Stimulated activated CD8-positive, alpha-beta memory T cell treated with anti-CD3 and anti-CD28 coated beads, Interleukin-7, amount 100 ng/mL, for 1 hour (primary cell): ENCODE data around the gene OPRL1.

ENCODE experiments used
- DNase-seq, 2 donors: peaks; one replicate each; pipeline ENCODE4 v3.0.0-alpha.2; 2020; ENCODE audit warnings: low read depth in 2 of 2

Gene OPRL1

DNA sequence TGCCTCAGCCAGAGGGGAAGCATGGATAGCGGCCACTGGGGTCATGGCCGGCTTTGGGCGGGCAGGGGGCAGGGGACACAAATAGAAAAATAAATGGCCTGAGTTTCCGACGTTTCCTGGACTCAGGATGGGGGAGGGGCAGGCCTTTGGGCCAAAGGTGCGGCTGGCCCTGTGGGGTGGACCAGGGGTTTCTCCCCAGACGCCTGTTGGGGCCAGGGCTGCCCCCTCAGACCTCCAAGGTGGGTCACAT, 23.3 kb upstream of the OPRL1 start:
- DNase-seq, result no peak

DNA sequence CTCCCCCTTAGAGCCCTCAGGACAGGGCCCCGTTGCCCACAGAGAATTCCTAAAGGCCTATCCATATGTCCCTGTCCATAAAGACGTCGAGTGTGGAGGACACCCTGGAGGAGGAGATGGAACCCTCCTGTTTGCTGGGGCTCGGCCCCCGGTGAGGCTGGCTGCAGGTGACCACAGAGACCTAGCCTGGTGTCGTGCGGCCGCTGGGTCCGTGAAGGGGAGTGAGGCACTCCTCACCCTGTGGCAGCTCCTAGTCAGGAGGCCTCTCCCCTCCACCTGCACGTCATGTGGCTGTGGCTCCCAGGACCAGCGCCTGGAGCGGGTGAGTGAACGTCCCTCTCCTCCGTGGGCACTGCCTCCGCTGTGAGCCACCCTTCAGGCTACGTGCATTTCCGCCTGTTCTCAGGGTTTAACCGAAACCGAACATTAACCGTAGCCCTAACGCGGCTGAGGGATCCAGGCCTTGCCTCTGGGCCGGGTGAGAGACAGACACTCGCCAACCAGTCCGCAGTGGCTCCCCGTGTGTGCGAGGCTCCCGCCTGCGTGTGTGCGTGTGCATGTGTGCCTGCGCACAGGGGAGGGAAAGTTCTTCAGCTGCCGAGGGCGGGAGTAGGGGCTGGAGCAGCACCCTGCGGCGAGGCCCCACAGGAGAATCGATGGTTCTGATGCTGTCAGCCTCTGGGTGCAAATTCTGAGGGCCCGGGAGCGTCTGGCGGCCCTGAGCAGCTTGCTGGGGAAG, 22.8 kb upstream of the OPRL1 start:
- DNase-seq, result no peak

DNA sequence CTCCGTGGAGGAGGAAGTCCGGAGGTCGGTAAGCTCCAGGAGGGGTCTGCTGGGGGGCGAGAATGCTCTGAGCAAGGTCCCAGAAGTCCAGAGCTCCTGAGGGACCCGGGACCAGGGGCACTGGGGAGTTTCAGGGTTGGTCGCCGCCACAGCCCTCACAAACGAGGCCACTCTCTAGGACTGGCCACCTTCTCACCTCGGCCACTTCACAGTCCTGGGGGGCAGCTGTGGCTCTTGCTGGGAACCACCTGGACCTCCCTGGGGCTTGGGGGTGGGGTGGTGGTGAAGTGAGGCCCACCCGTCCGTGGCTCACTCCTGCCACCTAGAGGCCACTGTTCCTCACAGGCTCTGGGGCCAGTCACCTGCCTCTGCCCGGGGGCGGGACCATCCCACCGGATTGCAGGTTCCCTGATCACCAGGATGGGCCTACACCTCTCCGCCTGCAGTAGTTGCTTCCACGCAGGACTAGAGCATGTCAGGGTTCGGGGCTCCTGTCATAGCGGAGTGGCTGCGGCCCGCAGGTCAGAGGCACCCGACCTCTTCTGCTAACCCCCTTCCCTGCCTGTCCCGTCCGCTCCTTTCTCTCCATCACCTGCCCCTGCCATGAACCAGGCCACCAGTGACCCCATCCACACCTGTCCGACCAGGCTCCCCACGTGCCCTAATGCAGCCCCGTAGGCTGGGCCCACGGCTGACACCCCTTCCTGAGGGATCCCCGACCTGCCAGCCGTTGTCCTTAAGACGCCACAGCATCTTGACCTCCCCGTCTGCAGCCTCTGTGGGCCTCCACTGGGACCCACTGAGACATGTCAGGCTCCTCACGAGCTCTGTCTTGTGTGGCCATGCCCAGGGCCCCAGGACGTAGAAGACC, 22.0 kb upstream of the OPRL1 start:
- peak; percentile 50 to 73 for DNase-seq

DNA sequence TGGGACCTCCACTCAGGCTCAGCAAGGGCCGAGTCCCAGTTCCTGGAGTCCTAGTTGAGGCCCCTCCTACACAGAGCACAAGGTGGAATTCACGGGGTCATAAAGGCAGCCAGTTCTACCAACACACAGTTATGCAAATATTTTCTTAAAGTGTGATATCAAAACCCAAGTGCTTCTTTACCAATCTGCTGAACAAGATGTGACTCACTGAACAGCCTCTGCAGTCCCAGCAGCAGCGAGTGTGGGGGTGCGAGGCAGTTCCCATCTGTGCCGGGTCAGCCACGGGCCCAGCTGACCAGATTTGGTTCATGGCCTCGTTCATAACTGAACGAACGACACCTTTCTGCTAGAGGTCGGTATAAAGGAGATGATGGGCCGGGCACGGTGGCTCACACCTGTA, 21.3 kb upstream of the OPRL1 start:
- DNase-seq, result no peak

DNA sequence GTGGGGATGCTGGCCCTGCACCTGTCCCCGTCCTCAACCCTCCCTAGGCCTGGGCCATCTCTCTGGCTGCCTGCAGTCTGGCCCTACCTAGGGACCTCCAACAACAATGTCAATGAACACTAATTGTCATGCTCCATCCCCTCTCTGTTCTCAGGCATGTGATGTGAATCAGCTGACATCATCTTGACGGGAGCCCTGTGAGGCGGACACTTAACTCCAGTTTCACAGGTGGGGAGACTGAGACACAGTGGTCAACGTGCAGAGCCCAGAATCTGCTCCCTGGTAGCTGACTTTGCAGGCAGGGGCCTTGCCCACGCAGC, 17.6 kb upstream of the OPRL1 start:
- no peak for DNase-seq

DNA sequence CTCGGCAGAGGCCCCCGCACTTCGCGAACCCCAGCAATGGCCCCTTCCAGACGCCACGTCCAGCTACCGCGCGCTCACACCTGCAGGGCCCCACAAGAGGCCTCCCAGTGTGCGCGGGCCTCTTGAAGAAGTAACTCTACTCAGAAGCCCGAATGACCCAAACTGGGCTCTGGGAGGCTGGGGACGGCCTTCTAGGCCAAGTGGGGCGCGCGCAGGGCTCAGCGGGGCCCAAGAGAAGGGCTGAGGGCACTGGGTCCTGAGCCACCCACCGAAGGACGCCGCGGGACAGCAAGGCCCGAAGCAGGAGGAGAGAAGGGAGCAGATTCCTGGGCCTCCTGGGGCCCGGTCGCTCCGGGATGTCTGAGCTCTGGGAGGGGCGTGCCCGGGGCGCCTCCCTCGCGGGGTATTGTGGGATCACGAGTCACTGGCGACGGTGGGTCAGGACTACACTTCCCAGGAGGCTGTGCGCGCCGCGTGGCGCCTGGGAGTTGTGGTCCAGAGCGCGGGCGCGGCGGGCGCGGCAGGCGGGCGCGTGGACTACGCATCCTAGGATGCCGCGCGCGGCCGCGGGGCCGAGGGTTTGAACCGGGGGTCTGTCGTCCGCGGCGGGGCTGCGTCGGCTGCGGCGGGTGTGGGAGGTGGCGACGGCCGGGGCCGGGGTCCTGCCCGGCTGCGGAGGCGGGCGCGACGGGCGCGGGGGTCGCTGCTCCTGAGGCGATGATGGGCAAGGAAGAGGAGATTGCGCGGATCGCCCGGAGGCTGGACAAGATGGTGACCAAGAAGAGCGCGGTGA, 17.1 kb upstream of the OPRL1 start, which contains the start of gene TCEA2:
TSS of gene TCEA2 (plus strand) at position 603 of the 793 bp plus-strand sequence. CDS start at position 718, 115 bp downstream.
- peak; percentile 79 to 88 for DNase-seq

DNA sequence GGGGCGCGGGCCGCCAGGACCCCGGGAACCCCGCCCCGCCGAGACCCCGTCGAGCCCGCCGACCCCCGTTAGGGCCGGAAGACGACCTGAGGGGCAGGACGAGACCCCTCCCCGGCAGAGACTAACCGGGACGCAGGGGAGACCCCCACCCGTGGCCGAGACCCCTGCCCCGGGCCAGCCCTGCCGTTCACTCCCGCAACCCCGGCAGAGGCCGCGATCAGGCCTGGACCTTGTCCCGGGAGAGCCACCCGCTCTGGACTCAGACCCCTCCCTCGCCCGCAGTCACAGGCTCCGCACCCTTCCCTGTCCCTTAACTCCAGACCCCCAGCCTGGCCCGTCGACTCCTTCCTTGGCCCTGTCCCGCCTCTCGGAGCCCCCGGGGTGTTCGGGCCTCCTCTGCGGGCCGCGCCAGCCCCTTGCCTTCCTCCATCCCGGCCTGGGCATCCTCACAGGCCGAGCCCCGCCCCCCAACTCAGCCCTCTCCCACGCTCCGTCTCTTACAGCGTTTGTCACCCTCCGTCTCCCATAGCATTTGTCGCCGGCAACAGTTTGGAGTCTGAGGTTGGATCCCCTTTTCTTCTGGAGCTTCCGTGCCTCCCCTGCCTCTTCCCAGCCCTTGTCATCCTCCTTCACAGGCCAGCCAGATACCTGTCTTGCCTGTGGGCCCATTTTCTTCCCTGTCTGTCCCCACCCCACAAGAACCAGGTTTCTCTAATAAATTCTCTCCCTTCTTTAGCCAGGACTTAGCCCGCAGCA, 16.3 kb upstream of the OPRL1 start:
- DNase-seq, result no peak

DNA sequence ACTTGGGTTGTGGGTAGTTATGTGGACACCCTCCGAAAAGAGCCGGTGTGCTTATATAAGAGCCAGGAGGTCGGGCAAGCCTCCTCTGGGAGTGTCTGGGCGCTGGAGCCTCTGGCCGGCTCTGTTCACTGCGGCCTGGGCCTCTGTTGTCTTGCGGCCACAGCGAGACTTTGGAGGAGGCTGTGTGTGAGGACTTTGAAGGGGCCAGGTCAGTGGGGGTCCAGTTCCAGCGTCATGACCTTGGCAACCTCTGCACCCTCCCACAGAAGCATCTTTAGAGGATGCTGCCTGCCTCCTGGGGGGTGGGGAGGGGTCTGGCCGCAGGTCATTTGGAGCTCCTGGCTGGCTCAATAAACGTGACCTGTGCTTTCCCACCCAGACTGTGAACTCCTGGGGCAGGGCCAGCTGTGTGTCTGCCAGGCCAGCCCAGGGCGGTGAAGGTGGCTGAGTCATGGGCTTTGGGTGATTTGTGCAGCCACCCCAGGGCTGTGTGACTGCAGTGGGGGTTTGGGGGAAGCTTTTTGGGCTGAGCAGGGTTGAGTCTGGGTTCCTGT, 15.7 kb upstream of the OPRL1 start:
- DNase-seq, result no peak

DNA sequence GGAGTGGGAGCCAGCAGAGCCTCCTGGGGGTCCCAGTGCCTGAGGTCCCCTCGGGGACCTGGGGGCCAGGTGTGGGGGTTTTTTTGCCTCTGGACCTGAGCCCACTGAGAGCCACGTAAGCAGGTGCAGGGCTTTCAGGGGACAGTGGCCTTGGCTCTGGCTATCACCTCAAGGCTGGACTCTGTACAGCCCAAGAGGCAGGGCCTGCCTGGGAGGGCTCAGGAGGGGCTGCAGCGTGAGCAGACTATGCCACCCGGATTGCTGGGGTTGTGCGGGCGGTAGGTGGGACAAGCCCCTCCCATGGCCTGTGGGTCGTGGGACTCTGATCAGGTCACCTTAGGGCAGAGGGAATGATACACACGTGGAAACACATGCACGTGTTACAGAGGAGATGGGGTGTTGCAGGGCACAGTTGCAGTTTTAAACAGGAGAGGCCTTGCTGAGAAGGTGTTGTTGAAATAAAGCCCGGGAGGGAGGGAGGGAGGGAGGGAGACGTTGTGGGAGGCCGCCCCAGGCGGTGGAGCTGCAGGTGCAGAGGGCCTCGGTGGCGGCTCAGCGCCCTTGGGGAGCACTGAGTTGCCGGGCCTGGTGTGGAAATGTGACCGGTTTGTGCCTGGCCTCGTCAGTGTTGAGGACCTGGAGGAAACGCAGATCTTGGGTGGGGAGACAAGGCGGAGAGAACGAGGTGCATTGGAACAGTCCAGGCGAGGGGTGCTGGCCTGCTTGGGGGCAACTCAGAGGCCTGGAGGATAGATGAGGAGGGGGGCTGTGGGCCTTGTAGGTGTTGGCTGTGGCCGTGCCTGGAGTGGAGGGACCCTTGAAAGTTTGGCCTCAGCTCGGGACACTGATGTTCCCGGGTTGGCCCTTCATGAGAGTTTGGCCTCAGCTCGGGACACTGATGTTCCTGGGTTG, 14.6 kb upstream of the OPRL1 start:
- DNase-seq, result no peak

DNA sequence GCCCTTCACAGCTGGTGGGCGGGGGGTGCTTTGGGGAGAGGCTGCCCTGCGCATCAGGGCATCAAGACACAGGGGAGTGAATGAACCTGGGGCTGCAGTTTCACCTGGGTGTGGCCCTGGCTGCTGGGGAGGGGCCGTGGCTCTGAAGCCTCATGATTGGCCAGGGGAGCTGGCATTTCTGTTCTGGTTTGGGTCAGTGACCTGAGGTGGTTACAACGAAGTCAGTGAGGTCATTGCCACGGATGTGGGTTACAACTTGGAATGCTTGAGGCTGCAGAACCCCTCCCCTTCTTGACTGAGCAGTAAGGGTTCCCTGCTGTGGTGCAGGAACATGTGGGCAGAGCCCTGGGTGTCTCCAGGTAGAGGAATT, 13.9 kb upstream of the OPRL1 start:
- peak in 1 of 2 donors; percentile 16 for DNase-seq

DNA sequence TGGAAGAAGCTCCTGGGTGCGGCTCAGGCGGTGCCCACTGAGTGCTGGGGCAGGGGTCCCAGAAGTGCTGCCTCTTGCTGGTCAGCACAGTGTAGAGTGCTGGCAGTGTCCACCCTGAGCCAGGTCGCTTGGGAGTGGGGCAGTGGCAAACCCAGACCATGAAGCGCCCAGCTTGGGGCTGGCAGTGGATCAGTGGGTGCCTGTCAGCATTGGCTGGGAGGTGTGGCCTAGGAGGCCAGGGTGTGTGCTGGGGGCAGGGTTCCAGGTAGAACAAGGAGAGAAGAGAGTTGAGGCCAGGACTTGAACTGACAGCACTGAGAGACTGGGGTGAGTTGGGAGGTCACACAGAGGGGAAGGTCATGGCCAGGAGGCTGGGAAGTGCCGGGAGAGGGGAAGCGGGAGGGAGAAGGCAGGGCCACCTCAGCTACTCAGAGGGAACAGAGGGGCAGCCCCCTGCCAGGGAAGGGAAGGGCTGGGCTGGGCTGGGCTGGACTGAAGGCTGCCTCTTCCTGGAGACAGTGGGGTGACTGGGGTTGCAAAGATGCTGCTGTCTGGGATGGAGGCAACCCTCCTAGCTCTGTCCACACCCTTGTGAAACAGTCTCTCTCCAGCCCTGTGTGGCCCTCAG, 12.8 kb upstream of the OPRL1 start:
- DNase-seq, result no peak

DNA sequence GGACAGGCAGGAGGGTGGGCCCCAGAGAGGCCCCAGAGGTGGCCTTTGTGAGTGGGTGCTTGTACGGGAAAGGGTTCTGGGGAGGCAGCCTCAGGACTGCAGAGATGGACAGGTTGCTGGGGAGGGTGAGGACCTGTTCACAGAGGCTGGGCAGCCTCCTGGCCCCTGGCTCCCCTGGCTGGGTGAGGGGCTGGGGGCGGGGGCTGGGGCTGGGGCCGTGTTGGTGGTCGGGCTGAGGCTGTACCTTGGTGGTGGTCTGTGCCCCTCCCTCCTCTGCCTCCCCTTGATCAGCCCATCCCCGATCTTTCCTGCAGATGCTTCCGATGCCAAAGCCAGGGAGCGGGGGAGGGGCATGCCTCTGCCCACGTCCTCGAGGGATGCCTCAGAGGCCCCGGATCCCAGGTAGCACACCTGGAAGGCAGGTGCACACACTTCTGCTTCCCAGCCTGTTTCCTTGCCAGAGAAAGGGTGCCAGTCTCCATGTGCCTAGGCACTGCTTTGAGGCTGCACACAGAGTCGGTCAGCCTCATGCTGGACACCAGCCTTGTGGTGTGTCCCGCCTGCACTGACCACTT, 12.1 kb upstream of the OPRL1 start:
- no peak for DNase-seq

DNA sequence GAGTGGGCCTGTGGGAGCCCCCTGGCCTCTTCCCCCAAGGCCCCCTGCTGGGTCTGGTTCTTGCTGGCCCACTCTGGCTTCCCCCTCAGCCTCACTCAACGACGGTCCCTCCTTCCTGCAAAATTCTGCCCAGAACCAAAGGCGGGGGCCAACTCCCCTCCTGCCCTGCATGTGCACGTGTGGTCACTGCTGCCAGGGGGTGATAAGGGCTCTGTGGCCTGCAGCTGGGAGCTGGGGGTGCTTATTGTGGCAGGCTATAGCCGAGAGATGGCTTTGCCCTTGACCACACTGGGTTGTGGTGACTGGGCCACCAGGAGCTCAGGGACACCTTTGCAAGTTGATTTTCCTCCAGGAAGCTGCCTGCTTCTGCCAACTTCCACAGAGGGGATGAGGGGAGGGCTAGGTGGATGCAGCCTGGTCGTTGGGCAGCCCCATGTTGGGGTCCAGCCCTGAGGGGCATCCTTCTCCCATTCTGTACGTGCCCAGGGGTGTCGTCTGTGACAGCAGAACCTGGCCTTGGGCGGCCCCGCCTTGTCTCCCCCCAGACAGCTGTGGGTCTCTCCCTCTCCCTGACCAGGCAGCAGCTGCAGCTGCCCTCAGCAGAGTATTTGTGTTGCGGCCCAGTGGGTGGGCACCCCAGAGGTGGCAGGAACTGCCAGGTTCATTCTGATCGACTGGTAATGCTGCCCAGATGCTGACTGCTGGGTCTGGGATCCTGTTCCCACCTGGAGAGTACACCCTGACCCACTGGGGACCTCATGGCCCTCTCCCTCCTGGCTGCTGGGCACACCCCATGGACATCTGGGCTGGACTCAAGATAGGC, 11.3 kb upstream of the OPRL1 start:
- DNase-seq, result no peak

DNA sequence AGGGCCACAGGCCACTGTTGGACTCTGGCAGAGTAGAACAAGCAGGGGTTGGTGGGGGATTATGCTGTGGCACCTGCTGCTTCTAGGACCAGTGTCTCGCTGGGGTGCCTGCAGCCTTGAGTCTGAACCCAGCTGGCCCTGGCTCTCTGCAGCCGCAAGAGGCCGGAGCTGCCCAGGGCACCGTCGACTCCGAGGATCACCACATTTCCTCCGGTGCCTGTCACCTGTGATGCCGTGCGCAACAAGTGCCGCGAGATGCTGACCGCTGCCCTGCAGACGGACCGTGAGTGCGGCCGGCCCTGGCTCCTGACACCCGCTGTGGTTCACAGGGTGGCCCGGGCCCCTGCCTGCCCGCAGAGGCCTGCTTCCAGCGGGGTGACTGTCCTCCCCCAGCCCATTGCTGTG, 10.7 kb upstream of the OPRL1 start:
- no peak for DNase-seq

DNA sequence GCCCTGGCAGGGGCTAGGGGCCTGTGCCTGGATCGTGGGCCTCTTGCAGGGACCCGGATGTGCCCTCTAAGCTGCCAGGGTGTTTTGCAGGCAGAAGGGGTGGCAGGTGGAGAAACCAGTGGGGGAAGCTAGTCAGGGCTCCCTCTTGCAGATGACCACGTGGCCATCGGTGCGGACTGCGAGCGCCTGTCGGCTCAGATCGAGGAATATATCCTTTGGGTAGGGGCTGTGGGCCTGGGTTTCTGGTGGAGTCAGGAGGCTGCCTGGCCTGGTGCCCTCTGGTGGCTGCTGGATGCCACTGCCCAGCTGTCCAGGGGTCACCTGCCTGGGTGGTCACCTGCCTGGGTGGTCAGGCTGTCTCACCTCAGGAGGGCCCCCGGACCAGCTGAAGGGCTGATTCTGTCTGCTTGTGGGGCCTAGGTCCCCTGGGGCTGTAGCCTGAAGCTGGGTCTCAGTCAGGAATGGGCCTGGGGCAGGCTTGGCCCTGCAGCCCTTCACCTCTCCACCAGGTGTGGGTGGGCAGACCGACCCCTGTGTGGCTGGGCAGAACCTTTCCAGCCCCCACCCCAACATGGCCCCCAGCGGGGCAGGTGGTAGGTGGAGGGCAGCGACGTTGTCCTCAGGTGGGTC, 10.2 kb upstream of the OPRL1 start:
- DNase-seq, result no peak

DNA sequence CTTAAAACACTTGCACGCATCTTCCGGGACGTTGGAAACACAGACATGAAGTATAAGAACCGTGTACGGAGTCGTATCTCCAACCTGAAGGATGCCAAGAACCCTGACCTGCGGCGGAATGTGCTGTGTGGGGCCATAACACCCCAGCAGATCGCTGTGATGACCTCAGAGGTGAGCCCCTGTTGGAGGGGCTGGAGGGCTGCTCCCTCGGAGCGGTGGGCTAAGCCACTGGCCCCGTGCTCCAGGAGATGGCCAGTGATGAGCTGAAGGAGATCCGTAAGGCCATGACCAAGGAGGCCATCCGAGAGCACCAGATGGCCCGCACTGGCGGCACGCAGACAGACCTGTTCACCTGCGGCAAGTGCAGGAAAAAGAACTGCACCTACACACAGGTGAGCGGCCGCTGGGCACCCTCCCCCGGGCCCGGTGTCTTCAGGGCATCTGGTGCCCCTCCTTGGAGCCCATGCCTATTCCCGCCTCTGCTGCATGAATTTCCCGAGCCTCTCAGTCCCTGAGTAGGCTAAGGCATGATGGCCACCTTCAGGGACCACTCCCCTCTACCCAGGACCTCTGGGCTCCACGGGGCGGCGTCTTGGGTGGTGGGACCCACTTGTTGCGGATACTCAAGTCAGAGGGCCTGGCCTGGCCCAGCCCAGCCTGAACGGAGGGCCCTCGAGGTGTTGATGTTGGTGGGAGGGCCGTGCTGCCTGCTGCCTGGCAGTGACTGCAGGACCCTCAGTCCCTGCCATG, 9.5 kb upstream of the OPRL1 start:
- DNase-seq, result no peak
